Kidney capillary endothelial cell (primary cell): ENCODE results near the gene FCHSD1.

ENCODE experiments used
- DNase-seq: peaks from one replicate; pipeline ENCODE4 v3.0.0-alpha.2; 2018; ENCODE audit warnings: low spot score

FCHSD1 gene

DNA sequence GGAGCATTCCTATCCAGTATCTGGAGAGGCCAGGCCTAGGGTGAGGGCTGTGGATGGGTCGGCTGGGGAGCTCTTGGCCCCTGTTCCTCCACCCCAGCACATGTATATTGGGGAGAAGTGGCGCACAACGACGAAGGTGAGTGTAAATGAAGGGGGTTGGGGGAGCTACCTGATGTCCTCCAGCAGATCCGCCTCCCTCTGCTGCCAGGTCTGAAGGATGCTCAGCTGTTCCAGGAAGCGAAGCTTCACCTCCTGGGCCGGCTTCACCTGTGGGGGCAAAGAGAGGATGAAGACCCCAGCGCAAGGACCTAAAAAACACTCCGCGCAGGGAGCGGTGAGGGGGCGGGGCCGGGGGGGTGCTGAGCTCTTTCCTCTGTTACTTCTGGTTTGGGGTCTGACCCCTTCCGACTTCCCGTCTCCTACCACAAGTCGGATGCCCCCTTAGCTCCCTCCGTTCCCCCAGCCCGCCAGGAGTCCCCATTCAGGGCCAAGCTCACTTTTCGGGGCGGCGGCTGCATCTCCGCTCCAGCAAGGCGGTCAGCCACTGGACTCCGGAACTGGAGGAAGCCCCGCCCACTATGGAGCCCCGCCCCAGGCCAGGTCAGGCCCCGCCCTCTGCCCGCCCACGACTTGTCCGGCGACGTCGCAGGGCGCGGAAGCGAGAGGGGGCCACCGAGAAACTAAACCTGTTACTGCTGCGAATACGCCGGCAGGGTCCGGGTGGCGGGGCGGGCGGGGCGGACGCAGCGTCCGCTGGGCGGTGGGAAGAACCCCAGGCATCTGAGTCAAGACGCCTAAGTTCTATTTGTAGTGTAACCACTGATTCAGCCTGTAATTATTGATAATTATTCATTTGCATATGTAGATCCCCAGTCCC, at the start of gene FCHSD1:
Gene FCHSD1 (minus strand): TSS at position 568 of the 877 bp plus-strand sequence. CDS start 50 bp downstream, at position 518.
- DNase-seq: peak; percentile 82

DNA sequence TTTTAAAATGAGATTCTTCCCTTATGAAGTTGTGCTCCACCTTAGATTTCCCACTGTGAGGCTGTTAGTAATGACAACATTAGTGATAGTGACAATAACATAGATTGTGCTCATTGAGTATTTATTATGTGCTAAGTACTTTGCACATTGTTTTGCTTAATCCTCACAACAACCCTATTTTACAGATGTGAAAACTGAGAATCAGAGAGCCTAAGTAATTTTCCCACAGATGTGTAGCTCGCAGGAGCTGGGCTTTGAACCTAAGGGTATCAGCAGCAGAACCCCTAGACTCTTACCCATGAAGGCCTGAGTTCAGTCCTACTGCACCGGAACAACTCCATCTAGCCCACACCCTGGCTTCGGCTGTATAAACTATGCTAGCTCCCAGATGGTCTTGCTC, 46.4 kb upstream of the FCHSD1 start:
- no peak for DNase-seq

DNA sequence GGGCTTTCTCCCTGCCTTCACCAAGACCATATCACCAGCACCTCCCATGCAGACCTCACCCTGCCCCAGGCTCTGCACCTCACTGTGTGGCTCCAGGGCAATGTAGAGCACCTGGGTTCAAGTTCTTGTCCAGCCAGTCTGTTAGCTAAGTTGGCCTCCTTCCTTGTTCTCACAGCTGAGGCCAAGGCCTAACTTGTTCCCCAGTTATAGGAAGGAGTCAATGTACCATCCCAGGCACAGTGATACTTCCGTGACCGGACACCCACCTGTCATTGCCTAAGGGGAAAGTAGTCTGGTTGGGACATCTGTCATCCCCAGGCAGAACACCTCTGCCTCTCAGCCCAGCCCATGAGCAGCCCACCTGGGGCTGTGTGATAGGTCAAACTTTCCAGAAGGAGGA, 45.2 kb upstream of the FCHSD1 start:
- no peak for DNase-seq

DNA sequence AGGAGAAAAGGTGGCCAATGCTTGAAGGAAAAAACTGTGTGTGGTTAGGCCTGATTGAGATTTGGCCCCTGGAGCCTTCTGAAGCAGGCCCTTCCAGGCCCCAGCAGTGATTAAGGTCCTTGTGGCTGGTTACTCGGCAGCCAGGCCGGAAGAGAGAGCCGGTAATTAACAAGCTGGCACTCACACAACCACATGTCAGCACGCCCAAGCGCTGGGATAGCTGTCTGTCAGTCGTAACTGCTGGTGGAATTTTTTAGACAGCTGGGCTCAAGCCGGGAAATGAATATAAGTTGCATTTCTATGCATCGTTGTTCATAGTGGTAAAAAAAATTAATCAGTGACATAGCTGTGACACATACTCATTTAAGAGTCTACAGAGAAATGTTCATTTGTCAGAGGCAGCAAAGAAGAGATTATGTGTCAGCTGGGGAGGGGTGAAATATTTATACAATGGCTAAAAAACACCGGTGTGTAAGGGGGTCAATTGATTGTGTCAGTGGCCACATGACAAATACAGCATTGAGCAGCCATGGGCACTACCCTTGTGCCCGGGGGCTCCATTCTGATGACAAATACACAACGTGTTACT, 44.5 kb upstream of the FCHSD1 start:
- DNase-seq: no peak

DNA sequence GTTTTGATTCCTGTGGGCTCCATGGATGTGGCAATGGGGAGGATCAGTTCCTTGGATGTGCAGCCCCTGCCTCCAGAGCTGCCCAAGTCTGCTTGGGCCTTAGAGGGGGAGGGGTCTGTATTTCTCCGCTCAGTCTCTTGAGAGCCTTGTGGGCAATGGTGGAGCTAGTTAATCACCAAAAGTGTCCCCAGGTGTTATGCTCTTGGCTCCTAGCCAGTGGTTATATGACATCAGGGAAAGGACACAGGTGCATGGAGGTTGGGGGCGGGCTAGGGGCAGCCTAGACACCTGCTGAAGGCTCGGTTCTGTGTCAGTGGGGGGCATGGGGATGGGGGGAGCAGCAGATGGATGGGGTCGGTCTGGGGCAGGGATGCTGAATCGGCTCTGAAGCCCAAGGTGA, 43.3 kb upstream of the FCHSD1 start:
- DNase-seq: no peak

DNA sequence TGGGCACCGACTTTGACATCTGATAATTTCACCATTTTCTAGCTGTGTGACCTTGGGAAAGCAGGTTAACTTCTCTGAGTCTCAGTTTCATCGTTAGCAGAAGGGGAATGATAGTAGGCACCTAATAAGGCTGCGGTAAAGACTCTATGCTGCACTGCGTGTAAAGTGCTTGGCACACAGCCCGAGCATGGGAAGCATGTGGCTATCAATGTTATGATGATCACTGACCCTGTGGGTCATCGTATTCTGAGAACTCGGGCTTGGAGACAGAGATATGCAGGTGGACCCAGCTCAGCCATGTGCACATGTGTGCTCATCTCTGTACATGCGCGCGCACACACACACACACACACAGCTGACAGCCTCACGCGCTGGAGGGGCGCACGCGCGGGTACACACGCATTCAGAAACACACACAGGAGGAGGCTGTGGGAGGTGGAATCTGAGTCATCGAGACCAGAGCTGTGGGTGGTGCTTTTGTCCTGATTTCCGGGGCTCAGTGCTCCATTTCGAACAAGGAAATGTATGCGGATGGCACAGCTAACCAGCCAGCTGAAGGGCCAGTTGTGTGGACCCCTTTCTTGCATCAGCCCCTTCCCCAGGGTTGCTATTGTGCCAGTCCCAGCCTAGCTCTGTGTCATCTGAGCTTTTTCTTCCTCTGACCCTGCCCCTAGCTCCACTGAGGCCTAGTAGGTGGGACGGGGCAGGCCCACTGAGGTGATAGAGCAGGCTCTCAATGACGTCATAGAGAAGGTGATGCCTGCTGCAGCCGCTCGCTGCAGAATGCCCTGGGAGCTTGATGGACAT, 41.9 kb upstream of the FCHSD1 start:
- DNase-seq: no peak

DNA sequence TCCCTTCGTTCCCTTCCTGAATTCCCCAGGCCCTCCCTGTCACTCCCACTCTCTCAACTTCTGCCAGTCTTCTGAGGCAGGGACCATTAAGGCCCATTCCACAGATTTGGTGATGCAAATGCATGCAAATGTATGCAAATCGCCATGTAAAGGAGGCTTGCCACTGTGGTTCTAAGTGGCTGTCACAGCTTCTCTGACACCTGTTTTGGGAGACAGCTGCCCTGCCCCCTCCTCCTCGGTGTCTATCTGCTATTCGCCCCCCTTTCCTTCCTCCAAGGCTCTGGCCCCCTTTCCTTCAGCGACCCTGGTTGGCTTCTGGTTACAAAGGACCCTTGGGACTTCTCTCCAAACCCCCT, 41.3 kb upstream of the FCHSD1 start:
- DNase-seq: no peak

DNA sequence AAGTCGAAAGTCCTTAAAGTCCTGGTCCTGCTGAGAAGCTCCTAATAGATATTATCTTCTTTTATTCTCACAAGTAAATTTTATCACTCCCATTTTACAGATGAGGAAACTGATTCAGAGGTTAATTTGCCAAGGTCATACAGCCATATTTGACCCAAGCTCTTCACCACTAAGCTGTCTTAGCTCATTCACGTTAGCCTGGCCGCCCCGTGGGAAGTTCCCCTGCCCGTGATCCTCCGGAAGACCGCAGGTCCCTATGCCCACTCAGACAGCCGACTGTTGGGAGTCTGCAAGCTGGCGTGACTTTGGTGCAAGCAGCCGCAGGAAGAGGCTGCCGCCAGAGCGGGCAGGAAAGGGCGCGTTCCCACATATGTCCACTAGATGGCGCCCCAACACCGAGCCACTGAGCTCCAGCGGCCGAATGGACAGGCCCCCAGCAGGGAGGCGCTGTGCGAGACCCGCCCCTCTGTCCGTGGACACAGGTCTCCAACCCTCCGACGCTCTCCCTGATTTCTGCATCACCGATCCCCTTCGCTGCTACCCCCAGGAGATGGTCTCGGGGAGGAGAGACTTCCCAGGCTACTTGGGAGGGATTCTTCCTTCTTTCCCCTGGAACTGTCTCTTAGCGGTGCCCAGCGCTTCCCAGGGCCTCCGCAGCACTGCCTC, 40.8 kb upstream of the FCHSD1 start:
- DNase-seq: peak; percentile 76

DNA sequence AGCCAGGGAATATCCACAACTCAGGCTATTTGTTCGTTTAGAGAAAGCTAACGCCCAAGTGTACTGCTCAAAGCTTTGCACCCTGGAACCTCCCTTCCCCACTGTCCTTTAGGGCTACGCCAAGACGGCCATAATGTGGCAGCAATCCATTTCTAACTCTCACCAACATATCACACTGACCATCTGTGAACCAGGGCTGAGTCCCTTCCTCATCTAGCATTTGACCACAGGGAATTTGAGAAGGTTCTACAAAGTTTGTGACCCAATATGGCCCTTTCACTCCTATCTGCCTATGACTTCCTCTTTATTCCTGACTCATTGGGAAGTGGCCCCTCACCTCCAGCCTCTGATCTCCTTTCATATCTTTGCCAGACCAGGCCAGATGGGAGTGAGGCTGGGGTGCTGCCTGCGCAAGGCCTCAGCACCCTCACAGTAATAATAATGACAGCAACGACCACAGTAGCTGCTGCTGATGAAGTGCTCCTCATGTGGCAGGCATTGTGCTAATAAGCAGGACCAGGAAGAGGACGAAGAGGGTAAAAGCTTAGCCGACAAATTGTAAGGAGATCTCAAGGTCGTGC, 40.2 kb upstream of the FCHSD1 start:
- DNase-seq: no peak

DNA sequence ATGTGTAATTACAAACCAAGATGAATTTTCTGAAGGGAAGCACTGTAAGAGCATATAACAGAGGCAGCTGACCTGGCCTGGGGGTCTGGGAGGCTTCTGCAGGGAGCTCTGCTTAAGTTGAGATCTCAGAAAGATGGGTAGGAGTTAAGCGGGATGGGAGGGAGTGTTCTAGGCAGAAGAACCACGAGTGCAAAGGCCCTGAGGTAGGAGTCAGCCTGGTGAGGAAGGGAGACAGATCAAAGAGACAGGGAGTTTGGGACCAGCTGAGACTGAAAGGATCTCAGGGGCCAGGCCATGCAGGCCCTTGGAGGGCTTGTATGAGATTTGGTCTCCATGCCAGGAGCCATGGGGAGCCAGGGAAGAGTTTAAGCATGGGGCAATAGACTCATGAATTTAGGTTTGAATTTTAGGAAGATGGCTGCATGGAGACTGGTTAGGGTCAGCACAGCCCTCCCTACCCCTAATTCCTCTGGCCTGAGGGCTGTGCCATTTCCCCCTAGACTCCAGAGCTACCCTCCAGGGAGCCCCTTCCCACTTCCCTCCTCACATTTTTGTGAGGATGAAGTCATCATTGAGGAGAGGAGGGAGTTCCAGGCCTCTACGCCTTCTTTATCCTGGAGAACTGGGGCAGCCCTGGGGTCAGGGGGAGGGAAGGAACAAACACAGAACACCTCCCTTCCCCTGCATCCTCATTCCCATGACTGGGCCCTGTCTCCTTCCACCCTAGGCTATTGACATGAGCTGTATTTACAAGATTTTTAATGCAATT, 35.6 kb upstream of the FCHSD1 start:
- DNase-seq: no peak

DNA sequence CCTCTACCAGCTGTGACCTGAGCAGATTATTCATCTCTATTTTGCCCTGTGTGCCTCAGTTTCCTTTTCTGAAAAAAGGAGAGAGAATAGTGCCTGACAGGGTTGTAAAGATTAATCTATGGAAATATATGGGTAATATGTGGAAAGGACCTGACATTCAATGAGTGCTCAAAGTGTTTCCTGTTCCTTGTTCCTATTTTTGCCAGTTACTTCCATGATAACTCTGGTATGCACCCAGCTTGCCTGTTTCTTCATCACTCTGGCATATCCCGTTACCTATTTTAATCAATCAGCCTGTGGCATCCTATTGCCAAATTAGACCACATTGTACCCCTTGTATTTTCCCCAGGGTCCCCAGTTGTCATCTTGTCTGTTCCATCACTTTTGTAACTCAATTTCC, 34.4 kb upstream of the FCHSD1 start:
- no peak for DNase-seq

DNA sequence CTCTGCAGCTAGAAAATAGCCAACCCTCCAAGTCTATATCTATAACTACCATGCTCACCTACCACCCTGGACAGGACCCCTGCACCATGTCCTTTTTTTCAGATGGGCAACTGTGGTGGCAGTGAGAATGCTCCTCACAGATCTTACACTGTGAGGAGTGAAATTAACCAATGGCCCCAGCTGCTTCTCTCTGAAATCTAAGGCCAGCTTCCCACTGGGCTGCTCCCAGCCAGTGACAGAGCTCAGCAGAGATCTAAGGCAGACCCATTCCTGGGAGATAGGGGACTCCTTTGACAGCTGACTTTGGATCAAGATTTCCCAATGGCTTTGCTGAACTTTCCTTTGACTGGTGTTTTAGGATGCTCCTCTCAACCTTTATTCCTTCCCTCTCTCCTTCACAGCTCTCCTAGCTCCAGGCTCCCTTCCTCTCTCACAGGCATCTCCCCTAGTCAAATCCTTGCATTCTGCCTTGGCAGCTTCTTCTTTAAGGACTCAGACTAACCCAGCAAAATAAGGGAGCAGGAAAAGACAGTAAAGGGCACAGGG, 32.5 kb upstream of the FCHSD1 start:
- no peak for DNase-seq

DNA sequence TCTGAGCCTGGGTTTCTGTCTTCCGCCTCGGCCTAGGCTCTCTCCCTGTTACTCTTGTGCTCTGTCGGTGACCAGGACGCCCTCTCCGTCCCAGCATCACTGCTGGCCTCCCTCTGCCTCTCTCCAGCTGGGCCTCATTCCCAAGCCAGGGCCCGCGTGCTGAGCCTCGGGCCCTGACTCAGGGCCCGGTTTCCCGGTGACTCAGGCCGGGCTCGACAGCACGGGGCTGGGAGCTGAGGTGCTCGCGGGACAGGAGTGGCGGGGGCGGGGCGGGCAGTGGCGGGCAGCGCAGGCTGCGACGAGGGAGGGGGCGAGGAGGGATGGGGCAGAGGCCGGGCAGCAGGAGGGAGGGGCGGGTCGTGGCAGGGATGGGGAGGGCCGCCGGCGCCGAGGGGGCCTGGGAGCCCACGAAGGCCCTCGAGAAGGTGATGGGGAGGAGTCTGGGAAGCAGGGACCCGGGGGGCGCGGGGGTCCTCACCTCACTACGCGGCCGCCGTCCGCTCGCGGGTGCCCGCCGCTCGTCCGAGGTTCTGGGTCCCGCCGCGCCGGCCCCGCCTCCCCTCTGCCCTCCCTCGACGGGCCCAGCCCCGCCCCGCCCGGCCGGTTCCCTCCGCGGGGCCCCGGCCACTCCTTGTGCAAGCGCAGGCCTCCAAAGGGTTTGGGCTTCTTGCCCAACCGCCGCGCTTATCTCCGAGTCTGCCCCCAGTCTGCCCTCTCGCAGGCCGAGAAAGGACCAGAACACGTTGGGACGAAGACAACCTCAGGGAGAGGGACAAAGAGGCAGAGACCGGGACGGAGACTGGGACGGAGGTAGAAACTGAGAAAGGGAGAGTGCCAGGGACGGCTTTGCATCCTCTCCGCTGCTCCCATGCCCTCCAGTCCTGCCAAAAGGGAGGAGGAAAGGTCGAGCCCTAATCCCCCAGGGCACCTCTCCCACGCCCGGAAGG, 30.8 kb upstream of the FCHSD1 start, which contains the start of gene ARAP3:
Gene ARAP3 (minus strand): TSS at position 536 of the 947 bp plus-strand sequence. CDS start 1,744 bp downstream, outside the sequence.
- DNase-seq: peak; percentile 93

DNA sequence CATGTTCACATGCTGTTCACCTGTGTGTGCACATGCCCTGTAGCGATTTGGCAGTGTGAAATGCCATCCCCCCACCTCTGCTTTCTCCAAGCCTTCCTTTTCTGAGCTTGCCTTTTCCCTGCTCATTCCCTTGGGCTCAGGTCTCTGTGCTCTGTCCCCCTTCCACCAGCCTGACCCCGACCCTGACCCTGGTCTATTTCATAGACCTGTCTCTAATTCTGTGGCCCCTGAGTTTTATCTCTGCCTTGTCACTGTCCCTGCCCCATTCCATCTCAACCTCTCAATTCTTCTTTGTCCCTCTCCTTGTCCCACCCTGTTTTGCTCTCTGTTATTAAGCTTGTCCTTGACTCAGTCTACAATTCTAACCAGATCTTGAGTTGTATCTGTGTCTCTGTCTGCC, 30.1 kb upstream of the FCHSD1 start:
- no peak for DNase-seq

DNA sequence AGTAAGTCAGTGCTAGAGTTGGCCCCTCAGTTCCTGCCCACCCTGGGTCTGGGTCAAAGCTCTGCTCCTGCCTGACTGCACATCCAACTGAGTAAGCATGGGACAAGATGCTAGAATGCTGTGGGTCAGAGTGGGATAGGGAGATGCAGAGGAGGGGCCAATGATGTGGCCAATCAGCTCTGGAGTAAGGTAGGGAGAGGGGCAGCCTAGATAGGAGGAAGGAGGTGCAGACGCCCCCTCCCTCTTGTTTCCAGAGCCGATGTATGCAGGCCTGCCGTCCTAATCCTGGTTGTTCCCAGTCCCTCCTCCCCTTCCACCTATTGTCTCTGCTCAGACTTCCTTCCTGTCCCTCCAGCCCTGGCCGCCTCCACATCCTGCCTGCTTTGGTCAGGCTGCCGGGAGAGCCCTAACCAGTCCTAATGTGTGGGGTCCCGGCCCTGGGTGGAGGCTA, 29.6 kb upstream of the FCHSD1 start:
- DNase-seq: peak; percentile 98

DNA sequence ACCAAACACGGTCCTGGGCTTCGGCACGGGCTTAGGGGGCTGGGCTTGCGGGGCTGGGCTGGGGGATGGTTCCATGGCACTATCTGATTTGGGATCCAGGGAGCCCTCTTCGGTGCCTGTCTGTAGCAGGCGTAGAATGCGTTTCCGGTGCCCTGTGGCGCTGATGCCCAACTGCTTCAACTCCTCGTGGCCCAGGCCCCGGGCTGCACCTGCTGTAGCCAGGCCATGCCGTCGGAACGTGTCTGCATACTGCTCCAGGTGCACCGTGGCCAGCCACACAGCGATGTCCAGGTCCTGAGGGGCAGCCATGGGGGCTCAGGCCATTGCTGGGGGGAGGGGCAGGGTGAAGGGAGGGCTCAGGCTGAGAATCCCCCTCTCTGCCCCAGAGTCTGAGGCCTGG, 29.0 kb upstream of the FCHSD1 start:
- no peak for DNase-seq

DNA sequence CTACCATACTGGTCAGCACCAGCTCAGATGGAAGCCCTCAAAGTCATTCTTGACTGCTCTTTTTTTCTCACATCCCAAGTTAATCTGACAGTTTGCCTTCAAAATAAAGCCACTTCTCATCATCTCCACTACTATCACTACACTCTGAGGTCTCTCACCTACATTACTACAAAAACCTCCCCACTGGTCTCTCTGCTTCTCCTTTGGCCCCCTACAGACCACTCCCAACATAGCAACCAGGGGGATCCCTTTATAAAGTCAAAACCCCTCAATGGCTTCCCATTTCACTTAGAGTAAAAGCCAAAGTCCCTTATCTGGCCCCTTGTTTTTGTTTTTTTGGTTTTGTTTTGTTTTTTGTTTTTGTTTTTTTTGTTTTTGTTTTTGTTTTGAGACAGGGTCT, 26.2 kb upstream of the FCHSD1 start:
- DNase-seq: no peak

DNA sequence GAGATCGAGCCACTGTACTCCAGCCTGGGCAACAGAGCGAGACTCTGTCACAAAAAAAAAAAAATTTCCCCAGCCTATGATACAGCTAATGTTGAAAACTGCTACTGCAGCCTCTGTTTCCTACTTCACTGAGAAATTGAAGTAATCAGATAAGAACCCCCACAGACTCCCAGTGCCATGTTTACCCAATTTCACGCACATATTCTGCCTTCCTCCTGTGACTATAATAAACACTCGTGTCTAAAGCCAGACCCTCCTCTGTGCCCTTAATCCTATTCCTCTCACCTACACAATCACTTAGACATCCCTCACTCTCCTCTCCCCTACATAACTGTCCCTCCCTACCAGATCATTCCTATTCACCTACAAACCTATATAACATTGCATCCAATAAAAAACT, 24.5 kb upstream of the FCHSD1 start:
- no peak for DNase-seq

DNA sequence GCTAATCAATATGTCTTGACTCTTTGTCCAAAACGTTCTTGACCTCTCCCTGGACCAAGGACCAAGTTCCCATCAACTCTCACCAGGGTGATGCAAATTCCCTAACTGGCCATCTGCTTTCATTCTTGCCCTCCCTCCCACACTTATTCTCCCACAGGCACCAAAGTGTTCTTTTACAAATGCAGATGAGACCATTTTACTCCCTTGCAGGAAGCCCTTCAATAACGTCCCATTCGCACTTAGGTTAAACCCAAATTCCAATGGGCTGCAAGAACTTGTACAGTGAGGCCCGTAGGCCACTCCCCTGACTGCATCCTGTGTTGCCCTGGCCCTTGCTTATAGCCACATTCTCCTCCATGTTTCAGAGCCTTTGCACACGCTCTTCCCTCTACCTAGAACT, 23.5 kb upstream of the FCHSD1 start:
- DNase-seq: no peak
